CD14-positive monocyte (primary cell): ENCODE data around the gene SLCO1B1. TPM values are rescaled to one million over a fixed set of nuclear protein-coding genes. Genes with fewer than 3 reads are reported as not detected.

Experiments
- DNase-seq, 3 donors: peaks; one replicate each; pipeline ENCODE4 v3.0.0-alpha.2; 2011 to 2022
- H2AFZ ChIP-seq: 2 replicates; pipeline ENCODE4 v1.6.0; 2012; ENCODE audit warnings: mild to moderate bottlenecking, low read depth, low read length, inconsistent platforms; ENCODE audit not compliant: insufficient read depth, poor library complexity, severe bottlenecking
- H3K27ac ChIP-seq, 2 donors: 1 replicate in 1 of 2; 2 replicates in 1 of 2; pipeline ENCODE4 v1.5.1; 2012 to 2013; ENCODE audit warnings: low read length in 2 of 2, control low read depth in 1 of 2, inconsistent platforms in 1 of 2, low read depth in 1 of 2, mild to moderate bottlenecking in 1 of 2
- H3K27me3 ChIP-seq, 2 donors: one replicate each; pipeline versions ENCODE4 v1.6.0 to v1.6.1; 2011 to 2013; ENCODE audit warnings: low read length in 2 of 2; ENCODE audit not compliant: control insufficient read depth in 2 of 2, insufficient read depth in 2 of 2
- H3K36me3 ChIP-seq, 2 donors: replicated peaks in 1 of 2; 1 replicate in 1 of 2; 2 replicates in 1 of 2; pipeline versions ENCODE4 v1.5.1 to v1.6.1; 2012 to 2013; ENCODE audit warnings: low read length in 2 of 2, control low read depth in 1 of 2, inconsistent platforms in 1 of 2, mild to moderate bottlenecking in 1 of 2; ENCODE audit not compliant: insufficient read depth in 2 of 2, control insufficient read depth in 1 of 2
- H3K4me1 ChIP-seq, 2 donors: 1 replicate in 1 of 2; 2 replicates in 1 of 2; pipeline versions ENCODE4 v1.5.1 to v1.6.1; 2012 to 2013; ENCODE audit warnings: low read length in 2 of 2, control low read depth in 1 of 2, inconsistent platforms in 1 of 2, mild to moderate bottlenecking in 1 of 2, moderate library complexity in 1 of 2; ENCODE audit not compliant: insufficient read depth in 2 of 2, control insufficient read depth in 1 of 2
- H3K4me2 ChIP-seq: replicated peaks from 2 replicates; pipeline ENCODE3; 2012; ENCODE audit warnings: low read length, moderate library complexity, mild to moderate bottlenecking; ENCODE audit not compliant: poor library complexity, severe bottlenecking; ENCODE audit errors: extremely low read depth
- H3K4me3 ChIP-seq, 3 experiments: fragments of 200-600 bp in 1 of 3; sonication (generic) in 1 of 3; replicated peaks in 1 of 3; 1 replicate in 2 of 3; 2 replicates in 1 of 3; pipeline ENCODE4 v1.5.1; 2011 to 2013; ENCODE audit warnings: low read length in 3 of 3, mild to moderate bottlenecking in 3 of 3, control low read depth in 2 of 3, low read depth in 2 of 3, inconsistent platforms in 1 of 3, moderate library complexity in 1 of 3
- H3K79me2 ChIP-seq: 2 replicates; pipeline ENCODE4 v1.6.0; 2012; ENCODE audit warnings: mild to moderate bottlenecking, control low read depth, inconsistent platforms, low read length, moderate library complexity; ENCODE audit not compliant: insufficient read depth
- H3K9ac ChIP-seq: 2 replicates; pipeline ENCODE4 v1.6.0; 2017; ENCODE audit warnings: low read length, mild to moderate bottlenecking; ENCODE audit not compliant: insufficient read depth, poor library complexity, severe bottlenecking
- H3K9me3 ChIP-seq, 2 donors: replicated peaks in 1 of 2; 1 replicate in 1 of 2; 2 replicates in 1 of 2; pipeline versions ENCODE4 v1.5.1 to v1.6.1; 2012 to 2013; ENCODE audit warnings: low read length in 2 of 2, control low read depth in 1 of 2; ENCODE audit not compliant: control insufficient read depth in 1 of 2, insufficient read depth in 1 of 2
- H4K20me1 ChIP-seq: 2 replicates; pipeline ENCODE4 v1.6.0; 2012; ENCODE audit warnings: mild to moderate bottlenecking, low read length, control low read depth, moderate library complexity; ENCODE audit not compliant: insufficient read depth
- H3K27ac Mint-ChIP-seq, 7 donors: one replicate each; pipeline ENCODE4 v1.8.0; 2020; ENCODE audit warnings: mild to moderate bottlenecking in 7 of 7, mixed read lengths in 7 of 7, moderate library complexity in 6 of 7, inconsistent platforms in 2 of 7
- H3K27me3 Mint-ChIP-seq, 3 donors: one replicate each; pipeline ENCODE4 v1.8.0; 2021 to 2022; ENCODE audit warnings: low read depth in 3 of 3, mild to moderate bottlenecking in 3 of 3, mixed read lengths in 3 of 3, moderate library complexity in 3 of 3, inconsistent platforms in 1 of 3
- H3K36me3 Mint-ChIP-seq, 2 donors: one replicate each; pipeline ENCODE4 v1.8.0; 2020; ENCODE audit warnings: mixed read lengths in 2 of 2, inconsistent platforms in 1 of 2, mild to moderate bottlenecking in 1 of 2
- H3K4me1 Mint-ChIP-seq: one replicate; pipeline ENCODE4 v1.8.0; 2020; ENCODE audit warnings: mild to moderate bottlenecking, mixed read lengths
- H3K4me3 Mint-ChIP-seq, 2 donors: one replicate each; pipeline ENCODE4 v1.8.0; 2020; ENCODE audit warnings: mild to moderate bottlenecking in 2 of 2, mixed read lengths in 2 of 2, moderate library complexity in 1 of 2
- H3K9me3 Mint-ChIP-seq, 7 donors: one replicate each; pipeline ENCODE4 v1.8.0; 2020 to 2022; ENCODE audit warnings: mixed read lengths in 7 of 7, mild to moderate bottlenecking in 6 of 7, moderate library complexity in 6 of 7, inconsistent platforms in 2 of 7
- CTCF ChIP-seq: fragments of 200-600 bp; IDR thresholded peaks from one replicate; pipeline ENCODE4 v1.8.0; 2022; ENCODE audit warnings: antibody characterized with exemption, mild to moderate bottlenecking
- WGBS: methylation state at CpG from one replicate; pipeline ENCODE4 v1.1.5; 2013; ENCODE audit warnings: missing lambda C conversion rate; ENCODE audit not compliant: insufficient coverage; 5-methylcytosine and 5-hydroxymethylcytosine counted together
- intact Hi-C, 2 donors: fragments of 100-400 bp; cut with micrococcal nuclease; formaldehyde crosslinking; loops; one replicate each; pipeline versions ENCODE4 v1.15.0 to v1.15.1; 2023
- polyA plus RNA-seq, 3 donors: library from polyadenylated mRNA; depleted of rRNA in 1 of 3; unstranded in 2 of 3; stranded (reverse) in 1 of 3; fragments of 300-500 nt in 2 of 3; fragments of >200 nt in 1 of 3; fragmentation: Illumina TruSeq in 2 of 3; gene quantifications; 1 replicate in 2 of 3; 2 replicates in 1 of 3; pipeline ENCODE4 v1.2.3, GENCODE V29; 2012 to 2021

Gene SLCO1B1
- polyA plus RNA-seq, 3 donors, result not detected

GRCh38 chr12:21219206-21219605, 88.2 kb downstream of the SLCO1B1 start:
- Histone ChIP-seq H3K4me2 (no peak overlapping the region), H3K27me3 (no peaks in the 10 kb centered on the region), H3K4me3 (no peak overlapping the region), H3K79me2 (no peaks in the 10 kb centered on the region), H3K36me3 (no peaks in the 10 kb centered on the region), H3K9me3 (peaks cover 0 to 2% of the 10 kb centered on the region in 2 donors), H3K27ac (no peak overlapping the region), H4K20me1 (no peaks in the 10 kb centered on the region), H2AFZ (no peak overlapping the region), H3K9ac (no peak overlapping the region), H3K4me1 (no peaks in the 10 kb centered on the region)
- Mint-ChIP-seq H3K27ac (no peak overlapping the region), H3K36me3 (no peaks in the 10 kb centered on the region), H3K27me3 (no peaks in the 10 kb centered on the region), H3K4me1 (no peaks in the 10 kb centered on the region), H3K4me3 (no peak overlapping the region), H3K9me3 (peaks cover 0 to 9% (median 7%) of the 10 kb centered on the region in 7 donors)
- intact Hi-C loops, result no loop called here
- no peak for DNase-seq
- no peak for TF ChIP-seq CTCF
- WGBS, result 48% methylated on average over 2 of the region's 2 CpGs

- TF ChIP-seq CTCF, result no peak
- Histone ChIP-seq H4K20me1 (no peaks in the 10 kb centered on the region), H3K27ac (no peak overlapping the region), H3K79me2 (no peaks in the 10 kb centered on the region), H3K9ac (no peak overlapping the region), H3K27me3 (no peaks in the 10 kb centered on the region), H3K4me3 (no peak overlapping the region), H3K4me2 (no peak overlapping the region), H3K36me3 (no peaks in the 10 kb centered on the region), H3K9me3 (no peaks in the 10 kb centered on the region), H2AFZ (no peak overlapping the region), H3K4me1 (no peaks in the 10 kb centered on the region)
- H3K36me3 Mint-ChIP-seq, result no peaks in the 10 kb centered on the region
- DNase-seq, result no peak
- H3K27ac Mint-ChIP-seq, result no peak overlapping the region
- no peak overlapping the region for H3K4me3 Mint-ChIP-seq
- H3K4me1 Mint-ChIP-seq, result no peaks in the 10 kb centered on the region
- intact Hi-C loops, result no loop called here
- H3K27me3 Mint-ChIP-seq, result no peaks in the 10 kb centered on the region
- H3K9me3 Mint-ChIP-seq, result peaks cover 0 to 7% (median 3%) of the 10 kb centered on the region in 7 donors
- WGBS, result no CpG with 5 or more reads among the region's 3 CpGs
Observed at GRCh38 chr12:21220266-21220665, 89.3 kb downstream of the SLCO1B1 start.
